ENCODE measurements around the gene MAN2C1.

MAN2C1 gene

GRCh38 chr15:75356517-75356916, 11.9 kb downstream of the MAN2C1 start:
- H3K4me3 ChIP-seq (ENCODE audit: low read depth, low read length) = no peak overlapping the region
- no peak for TF ChIP-seq CTCF (IDR thresholded peaks at IDR 0.05; ENCODE audit: borderline replicate concordance, insufficient read depth, low read depth, low read length)

GRCh38 chr15:75356006-75356405, 12.4 kb downstream of the MAN2C1 start:
- no peak overlapping the region for H3K4me3 ChIP-seq (ENCODE audit: low read depth, low read length)
- no peak for TF ChIP-seq CTCF (IDR thresholded peaks at IDR 0.05; ENCODE audit: borderline replicate concordance, insufficient read depth, low read depth, low read length)

GRCh38 chr15:75355369-75355768, 13.0 kb downstream of the MAN2C1 start:
- no peak overlapping the region for H3K4me3 ChIP-seq (ENCODE audit: low read depth, low read length)
- TF ChIP-seq CTCF (IDR thresholded peaks at IDR 0.05; ENCODE audit: borderline replicate concordance, insufficient read depth, low read depth, low read length) = no peak

- no peak for TF ChIP-seq CTCF (IDR thresholded peaks at IDR 0.05; ENCODE audit: borderline replicate concordance, insufficient read depth, low read depth, low read length)
- no peak overlapping the region for H3K4me3 ChIP-seq (ENCODE audit: low read depth, low read length)
Measured at GRCh38 chr15:75354454-75354853, 14.0 kb downstream of the MAN2C1 start.

- no peak for TF ChIP-seq CTCF (IDR thresholded peaks at IDR 0.05; ENCODE audit: borderline replicate concordance, insufficient read depth, low read depth, low read length)
- no peak overlapping the region for H3K4me3 ChIP-seq (ENCODE audit: low read depth, low read length)
Measured at GRCh38 chr15:75353604-75354003, 14.8 kb downstream of the MAN2C1 start.

GRCh38 chr15:75352186-75353080, 16.0 kb downstream of the MAN2C1 start:
- no peak overlapping the region for H3K4me3 ChIP-seq (ENCODE audit: low read depth, low read length)
- TF ChIP-seq CTCF (IDR thresholded peaks at IDR 0.05; ENCODE audit: borderline replicate concordance, insufficient read depth, low read depth, low read length) = no peak

Data from GM12875 (cell line).